CD4-positive, alpha-beta T cell treated with Interleukin-6 at 100 ng/mL for 8 hours (primary cell): ENCODE data around the gene NT5DC3.
"Not testable (repeated sequence)": the region's sequence is repeated elsewhere in the genome, so short reads cannot be mapped to it uniquely, and the experiment has no call there.

Experiments used
- DNase-seq: peaks from one replicate; pipeline ENCODE4 v3.0.0-alpha.2; 2020; ENCODE audit warnings: mixed read lengths, low spot score

The NT5DC3 gene

DNA sequence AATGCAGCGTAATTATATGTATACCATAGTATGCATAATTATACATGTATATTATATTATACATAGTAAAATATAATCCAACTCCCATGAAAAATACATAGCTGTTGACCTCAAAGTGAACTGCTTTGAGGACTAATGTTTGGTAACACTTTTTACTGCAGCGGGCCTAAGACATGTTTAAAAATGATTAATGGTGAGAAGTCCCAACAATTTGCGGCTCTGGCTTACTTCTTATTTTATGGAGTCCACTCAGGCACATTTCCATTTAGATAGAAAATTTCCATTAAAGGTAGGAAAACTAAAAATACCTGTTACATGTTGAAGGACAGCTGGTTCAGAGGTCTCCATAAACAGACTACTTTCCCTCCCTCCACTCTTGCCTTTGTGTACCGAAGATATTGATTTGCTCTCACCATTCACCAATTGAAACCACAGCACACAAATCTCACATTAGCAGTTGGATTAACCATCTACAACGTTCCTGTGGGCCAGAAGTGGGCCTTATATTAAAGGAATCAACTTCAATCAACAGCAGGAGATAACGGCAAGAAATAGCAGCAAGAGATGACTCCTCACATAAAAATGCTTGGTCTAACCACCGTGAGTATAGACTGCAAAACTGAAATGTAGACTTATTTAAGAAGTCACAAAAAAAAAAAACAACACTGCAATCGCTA, 14.1 kb upstream of the NT5DC3 start:
- DNase-seq, result no peak

DNA sequence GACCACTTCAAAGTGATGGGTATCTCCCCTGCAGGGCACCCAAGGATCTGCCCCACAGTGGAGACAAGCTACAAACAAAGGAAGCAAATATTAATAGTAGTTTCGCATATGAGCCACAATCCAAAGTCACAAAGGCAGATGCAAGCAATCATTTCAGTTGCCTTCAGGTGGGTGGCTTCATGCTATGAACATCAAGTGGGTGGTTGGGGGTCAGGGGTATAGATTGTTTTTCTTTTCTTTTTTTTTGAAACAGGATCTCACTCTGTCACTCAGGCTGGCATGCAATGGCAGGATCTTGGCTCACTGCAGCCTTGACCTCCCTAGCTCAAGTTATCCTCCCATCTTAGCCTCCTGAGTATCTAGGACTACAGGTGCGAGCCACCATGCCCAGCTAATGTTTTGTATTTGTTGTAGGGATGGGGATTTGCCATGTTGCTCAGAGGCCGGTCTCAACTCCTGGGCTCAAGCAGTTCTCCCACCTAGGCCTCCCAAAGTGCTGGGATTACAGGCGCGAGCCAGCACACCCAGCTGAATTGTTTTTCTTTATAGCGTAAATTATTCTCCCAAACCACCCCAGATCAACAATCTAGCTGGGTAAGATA, 13.4 kb upstream of the NT5DC3 start:
- no peak for DNase-seq

DNA sequence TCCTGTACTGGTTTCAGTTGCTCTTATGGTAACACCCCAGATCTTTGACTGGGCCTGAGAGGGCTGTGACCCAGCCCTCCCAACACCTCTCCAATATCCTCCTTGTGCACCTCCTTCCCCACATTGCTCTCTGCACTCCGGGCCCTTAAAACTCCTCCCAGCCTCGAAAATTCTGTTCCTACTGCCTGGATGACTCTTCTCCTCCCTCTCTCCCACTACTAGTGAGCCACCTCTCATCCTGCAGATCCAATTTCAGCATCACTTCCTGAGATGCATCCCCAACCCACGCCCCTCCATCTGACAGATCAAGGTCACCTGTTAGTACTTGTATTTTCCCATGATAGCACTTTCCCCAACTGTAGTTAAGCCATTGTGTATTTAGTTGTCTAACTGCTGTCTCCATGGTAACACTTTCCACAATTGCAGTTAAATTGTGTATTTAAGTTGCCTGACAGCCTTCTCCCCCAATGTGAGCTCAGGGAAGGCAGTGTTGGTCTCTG, 11.5 kb upstream of the NT5DC3 start:
- DNase-seq, result no peak

DNA sequence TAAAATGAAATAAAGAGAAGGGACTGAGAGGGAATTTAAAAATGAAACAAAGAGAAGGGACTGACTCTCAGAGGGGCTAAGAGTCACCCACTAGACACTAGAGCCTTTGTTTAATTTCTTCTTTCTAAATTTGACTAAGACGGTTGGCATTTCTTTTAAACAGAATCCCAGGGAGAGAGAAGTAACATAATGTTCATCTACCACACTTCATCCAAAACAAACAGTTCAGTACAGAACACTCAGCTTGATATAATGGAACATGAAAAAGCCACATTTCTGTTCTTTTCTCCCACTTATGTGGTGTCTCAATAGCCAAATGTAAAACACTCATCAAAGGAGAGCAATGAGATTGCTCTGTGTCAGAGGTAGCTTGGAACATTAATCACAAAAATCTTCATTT, 10.1 kb upstream of the NT5DC3 start:
- no peak for DNase-seq

DNA sequence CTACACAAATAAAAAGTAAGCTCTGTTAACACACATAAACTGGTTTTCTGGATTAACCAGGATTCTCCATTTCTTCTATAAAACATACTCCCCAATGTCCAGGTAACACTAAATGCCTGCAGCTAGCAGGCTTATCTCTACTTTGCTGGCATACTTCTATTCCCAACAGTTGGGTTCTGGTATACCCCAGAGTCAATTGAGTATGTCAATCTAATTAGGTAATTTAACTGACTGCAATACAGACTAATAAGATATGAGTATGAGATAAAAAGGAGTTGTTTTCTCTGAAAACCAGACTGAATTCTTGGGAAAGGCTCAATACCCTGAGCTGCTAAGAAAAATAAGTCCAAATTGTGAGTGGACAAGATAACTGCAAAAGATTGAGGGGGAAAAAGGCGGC, 9.4 kb upstream of the NT5DC3 start:
- no peak for DNase-seq

DNA sequence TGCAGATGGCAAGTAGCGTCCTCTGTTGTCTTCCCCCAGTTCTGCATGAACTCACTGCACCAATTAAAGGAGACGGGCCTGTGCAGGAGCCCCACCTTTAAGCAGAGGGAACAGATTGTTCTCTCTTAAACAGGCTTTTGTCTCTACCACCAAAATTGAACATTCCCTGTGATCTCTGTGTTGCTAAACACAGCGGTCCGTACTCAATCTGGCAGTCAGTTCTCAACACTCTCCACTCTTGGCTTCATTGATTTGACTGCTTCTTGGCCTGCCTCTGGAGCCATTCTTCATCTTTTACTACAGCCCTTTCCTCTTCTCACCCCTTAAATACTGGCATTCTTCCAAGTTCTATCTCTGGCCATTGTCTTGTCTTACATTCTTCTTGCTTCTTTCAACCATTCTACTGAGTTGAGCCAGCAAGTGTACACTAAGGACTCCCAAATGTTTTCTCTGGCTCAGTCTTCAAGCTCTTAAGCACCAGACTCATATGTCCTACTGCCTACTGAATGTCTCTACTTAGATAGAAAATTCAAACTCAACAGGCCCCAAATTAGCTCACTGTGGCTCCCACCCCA, 8.0 kb upstream of the NT5DC3 start:
- no peak for DNase-seq

DNA sequence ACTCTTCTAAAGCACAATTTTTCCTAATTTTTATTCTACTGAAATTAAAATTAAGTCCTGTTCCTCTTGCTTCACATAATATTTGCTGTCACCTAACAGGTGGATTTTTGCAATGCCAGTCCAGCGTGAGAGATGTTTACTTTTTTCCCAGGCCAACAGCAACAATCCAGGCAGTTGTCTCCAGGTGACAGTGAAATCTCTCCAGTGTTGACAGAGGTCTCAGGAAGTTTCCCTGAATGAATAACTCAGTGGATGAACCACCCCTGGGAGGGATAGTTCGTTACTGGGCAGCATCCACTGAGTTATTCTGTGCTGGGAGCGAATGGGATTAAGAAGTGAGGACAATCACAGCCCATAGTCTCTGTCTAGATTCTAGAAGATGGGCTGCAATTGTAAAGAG, 7.1 kb upstream of the NT5DC3 start:
- DNase-seq, result no peak

DNA sequence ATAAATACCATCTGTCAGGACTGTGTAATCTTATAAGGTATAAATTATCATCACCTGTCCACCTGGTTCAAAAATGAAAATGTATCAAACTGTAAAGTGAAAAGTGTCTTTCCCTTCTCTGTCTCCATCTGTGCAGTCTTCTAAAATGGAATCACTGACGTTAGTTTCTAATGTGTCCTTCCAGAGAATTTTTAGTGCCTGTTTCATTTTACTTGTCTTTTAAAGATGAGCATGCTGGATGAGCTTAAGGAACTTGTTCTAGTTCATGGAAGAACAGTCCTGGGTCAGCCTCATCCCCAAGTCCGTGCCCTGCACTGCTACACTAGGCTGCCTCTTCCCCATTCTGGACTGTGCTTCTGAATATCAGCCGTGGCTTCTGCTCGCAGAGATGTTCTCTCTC, 5.4 kb upstream of the NT5DC3 start:
- no peak for DNase-seq

DNA sequence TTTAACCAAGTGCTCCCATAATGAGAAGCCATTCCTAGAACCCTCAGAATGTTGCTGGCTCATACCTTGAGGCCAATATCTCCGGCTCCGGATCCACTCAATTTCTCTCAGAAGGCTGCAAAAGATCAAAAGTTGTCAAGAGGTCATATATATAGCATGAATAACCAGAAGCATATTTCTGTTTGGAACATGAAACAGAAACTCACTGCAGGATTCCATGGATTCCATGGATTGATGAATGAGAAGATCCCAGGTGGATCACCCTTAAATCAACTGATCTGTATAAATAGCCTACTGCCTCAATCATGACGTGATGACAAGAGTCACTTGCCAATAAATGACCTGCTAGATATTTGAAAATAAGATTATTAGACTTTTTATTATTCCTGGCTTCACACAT, 3.3 kb upstream of the NT5DC3 start:
- DNase-seq, result no peak

DNA sequence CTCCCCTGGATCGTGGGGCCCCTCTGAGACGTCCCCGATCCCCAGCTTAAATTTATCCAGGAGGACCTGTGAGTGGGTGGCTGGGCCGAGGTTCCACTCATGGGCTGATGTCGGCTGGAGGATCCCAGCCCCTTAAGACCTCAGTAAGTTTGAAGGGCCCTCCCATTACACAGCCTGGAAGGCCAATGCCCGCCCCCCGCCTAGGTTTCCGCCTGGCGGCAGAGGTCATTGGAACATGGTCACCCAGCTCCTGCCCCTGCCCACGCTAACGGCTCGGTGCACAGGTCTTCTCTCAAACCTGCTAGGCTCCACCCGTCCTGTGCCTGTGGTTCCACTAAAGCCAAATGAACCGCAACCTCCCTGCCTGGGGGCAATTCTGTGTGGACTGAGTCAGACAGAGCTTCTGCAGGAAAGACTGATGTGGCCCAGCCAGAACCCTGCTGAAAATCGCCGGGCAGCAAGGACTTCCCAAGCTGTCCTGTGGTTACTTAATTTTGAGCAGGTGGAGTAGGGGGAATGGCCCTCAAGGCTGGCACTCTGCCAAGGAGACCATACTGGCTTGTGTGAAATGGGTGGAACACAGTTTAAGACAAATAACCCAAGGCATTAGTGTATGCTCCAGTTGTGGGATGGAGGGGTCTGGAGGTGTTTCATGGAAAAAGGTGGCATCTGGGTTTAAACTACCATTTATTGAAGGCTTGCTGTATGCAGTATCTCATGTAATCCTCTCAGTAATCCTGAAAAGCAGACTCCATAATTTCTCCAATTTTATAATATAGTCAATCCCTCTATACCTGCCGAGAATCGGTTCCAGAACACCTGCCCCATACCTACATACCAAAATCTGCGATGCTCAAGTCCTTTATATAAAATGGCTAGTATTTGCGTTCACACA, 903 bp upstream of the NT5DC3 start:
- peak; percentile 3 for DNase-seq

DNA sequence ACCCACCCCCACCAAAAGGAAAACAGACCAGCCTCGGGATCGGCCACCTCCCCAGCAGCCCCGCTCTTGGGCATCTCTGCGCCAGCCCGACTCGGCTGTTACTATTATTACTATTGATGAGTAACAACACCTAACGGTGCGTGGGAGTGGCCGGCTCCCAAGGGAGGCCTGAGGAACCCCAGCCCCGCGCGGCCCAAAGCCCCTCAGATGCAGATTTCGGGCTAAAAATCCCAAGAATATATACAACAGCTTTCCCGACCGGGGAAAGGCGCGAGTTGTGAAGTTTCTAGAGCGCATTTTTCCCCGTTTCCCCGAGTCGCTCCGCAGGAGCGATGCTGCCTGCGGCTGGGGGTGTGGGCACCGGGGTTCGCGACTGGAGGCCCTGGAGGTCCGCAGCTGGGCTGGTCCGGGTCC, 565 bp downstream of the NT5DC3 start:
- DNase-seq, result no peak

DNA sequence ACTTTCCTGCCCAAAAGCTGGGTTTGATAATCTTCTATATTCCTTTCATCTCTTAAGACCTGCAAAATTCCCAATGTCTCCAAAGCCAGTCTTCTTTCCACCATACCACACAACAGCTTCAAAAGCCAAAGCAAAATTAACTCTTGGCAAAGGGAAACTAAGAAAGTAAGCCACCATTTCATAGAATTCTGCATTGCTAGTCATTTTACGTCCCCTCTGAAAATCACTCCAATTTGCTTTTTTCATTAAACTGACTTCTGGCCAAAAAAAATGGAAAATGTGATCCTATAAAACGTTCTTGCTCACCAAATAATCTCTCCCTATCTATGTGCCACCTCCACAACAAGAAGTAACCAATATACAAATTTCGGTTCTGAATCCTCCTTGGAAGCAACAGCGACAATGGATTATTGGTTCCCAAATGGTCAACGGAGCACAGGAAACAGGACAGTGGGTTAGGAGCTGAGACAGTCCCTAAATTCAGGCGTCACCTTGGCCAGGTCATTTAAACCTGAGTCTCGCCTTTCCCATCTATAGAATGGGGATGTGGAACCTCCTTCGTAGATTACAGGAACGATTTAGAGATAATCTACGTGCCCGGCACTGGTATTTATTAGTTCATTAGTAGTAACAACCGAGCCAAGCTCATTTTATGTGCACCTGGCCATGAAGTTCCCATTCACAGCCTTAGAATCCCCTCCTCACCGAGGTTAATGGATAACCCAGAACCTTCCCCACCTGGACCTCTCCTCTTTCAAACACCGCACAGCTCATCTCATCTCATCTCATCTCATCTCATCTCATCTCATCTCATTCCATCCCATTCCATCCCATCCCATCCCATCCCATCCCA, 1.2 kb downstream of the NT5DC3 start:
- DNase-seq, result no peak

DNA sequence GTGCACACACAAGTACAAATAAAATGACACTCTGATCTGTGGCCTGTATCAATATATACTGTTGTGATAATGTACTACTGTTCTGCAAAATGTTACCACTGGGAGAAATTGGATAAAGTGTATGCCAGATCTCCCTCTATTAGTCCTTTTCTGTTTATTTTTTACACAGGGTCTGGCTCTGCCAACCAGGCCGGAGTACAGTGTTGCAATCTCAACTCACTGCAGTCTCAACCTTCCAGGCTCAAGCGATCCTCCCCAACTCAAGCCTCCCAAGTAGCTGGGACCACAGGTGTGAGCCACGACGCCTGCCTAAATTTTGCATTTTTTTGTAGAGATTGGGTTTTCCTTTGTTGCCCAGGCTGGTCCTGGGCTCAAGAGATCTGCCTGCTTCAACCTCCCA, 1.9 kb downstream of the NT5DC3 start:
- no peak for DNase-seq

DNA sequence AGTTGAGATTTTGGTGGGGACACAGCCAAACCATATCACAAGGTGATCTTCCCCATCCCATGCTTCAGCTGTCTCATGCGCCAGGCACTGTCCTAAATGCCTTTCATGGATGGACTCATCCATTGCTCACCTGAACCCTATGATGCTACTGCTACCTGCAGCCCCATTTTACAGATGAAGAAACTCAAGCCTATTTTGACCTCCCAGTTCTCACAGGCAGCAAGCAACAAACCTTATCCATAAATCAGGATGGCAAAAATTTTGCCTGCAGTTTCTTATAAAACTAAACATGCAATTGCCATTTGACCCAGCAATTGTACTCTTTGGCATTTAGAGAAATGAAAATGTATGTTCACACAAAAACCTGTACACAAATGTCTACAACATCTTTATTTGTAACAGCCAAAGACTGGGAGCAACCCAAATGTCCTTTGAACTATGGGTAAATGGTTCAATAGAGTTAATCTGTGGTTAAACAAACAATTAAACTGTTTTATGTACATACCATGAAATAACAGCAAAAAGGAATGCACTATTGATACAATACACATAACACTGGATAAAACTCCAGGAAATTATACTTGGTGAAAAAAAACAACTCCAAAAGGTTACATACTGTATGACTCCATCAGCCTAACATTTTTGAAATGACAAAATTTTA, 2.6 kb downstream of the NT5DC3 start:
- no peak for DNase-seq

DNA sequence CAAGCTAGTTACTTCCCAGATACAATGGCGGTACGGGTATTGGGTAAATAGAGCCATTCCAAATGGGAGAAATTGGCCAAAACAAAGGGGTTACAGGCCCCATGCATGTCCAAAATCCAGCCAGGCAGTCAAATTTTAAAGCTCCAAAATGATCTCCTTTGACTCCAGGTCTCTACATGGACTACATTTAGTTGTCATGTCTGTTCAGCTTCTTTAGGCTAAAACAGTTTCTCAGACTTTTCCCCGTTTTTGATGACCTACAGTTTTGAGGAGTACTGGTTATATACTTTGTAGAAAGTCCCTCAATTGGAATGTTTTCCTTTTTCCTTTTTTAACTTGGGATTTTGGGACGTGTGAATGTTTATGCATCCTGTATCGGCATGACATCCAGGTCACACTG, 4.7 kb downstream of the NT5DC3 start:
- no peak for DNase-seq

DNA sequence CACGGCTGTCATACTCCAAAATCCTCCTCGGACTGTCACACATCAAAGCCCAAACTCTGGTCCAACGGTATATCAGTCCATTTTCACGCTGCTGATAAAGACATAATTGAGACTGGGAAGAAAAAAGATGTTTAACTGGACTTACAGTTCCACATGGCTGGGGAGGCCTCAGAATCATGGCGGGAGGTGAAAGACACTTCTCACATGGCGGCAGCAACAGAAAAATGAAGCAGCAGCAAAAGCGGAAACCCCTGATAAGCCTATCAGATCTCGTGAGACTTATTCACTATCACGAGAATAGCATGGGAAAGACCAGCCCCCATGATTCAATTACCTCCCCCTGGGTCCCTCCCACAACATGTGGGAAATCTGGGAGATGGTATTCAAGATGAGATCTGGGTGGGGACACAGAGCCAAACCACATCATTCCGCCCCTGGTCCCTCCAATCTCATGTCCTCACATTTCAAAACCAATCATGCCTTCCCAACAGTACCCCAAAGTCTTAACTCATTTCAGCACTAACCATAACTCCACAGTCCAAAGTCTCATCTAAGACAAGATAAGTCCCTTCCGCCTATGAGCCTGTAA, 5.2 kb downstream of the NT5DC3 start:
- DNase-seq, result not testable (repeated sequence)

DNA sequence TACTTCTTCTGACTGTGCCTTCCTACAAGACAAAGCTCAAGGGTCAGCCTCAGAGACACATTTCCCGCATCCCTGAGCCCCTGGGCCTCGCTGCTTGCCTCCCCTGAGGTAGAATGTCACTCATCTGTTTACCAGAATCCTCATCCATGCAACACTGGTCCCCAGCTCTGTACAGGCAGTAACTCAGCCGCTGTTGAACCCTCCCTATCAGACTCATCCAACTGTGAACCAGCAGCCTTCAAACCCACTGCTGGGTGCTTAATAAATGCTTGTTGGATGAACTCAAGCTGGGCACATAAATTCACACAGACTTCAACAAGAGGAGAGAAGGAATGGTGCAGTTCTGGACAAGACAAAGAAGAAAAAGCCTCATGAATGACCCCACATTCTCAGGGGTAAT, 6.1 kb downstream of the NT5DC3 start:
- DNase-seq, result no peak

DNA sequence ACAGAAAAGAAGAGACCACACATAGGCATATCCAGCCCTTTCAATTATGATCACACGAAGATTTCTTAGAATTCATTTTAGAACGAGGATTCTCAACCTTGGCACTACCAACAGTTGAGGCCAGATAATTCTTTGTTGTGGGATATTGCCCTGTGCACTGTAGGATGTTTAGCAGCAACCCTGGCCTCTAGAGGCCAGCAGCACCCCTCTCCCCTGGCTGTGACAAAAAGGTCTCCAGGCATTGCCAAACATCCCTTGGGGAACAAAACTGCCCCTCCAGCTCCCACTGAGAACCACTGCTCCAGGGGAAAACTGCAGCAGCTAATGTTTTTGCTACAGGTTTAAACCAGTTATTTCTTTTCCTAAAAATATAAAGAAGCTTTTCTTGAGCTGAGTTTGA, 7.1 kb downstream of the NT5DC3 start:
- no peak for DNase-seq

DNA sequence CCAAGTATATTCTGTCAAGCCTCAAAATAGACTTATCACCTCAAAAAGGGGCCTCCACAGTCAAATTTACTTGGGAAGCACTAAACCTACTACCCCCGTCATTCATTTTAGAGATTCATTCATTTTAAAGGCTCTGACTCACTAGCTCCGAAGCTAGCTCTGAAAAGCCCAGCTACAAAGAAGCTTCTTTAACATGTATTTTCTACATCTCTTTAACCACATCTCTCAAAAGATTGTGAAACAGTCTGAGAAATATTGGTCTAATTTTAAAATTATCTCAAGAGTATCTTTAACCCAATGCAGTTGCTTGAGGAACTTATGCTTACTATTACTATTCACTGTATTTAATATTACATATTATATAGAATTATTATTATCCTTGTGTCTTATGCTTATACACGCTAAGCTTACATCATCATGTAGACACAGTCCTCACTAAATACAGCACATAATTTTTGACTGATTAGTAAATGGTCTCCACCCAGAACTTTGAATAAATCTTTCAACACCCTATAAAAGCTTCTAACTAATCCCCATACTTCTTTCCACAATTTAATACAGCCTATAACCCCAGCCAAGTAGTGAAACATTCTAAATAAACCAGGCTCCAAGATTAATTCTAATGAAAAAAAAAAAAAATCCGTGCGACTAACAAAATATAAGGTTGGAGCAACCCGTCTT, 7.8 kb downstream of the NT5DC3 start:
- no peak for DNase-seq
